K562 (cell line): ENCODE results near the gene TRAPPC1.

Experiments
- EGR1 ChIP-seq: fragments of 450-650 bp; conservative IDR thresholded peaks from 2 replicates; pipeline ENCODE4 v1.6.1; 2017; ENCODE audit warnings: mild to moderate bottlenecking
- TF ChIP-seq, protein P1 (sequence below): fragments of 250-450 bp; sonication (Bioruptor Pico); IDR thresholded peaks from 2 replicates; pipeline ENCODE4 v1.8.0; 2022; ENCODE audit warnings: inconsistent platforms, mild to moderate bottlenecking, moderate library complexity, borderline replicate concordance

DNA sequence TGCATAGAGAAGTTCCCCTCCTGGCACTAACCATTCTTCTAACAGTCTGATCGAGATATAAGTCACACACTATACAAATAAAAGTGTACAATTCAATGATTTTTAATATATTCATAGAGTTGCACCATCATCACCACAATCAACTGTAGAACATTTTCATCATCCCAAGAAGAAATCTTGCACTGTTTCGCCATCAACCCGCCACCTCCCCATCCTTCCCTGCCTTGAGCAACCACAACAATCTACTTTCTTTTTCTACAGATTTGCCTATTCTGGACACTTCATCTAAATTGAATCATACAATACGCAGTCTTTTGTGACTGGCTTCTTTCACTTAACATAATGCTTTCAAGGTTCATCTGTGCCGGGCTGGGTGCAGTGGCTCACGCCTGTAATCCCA, 37.7 kb upstream of the TRAPPC1 start:
- TF ChIP-seq EGR1, result no peak
- TF ChIP-seq, protein P1, sequence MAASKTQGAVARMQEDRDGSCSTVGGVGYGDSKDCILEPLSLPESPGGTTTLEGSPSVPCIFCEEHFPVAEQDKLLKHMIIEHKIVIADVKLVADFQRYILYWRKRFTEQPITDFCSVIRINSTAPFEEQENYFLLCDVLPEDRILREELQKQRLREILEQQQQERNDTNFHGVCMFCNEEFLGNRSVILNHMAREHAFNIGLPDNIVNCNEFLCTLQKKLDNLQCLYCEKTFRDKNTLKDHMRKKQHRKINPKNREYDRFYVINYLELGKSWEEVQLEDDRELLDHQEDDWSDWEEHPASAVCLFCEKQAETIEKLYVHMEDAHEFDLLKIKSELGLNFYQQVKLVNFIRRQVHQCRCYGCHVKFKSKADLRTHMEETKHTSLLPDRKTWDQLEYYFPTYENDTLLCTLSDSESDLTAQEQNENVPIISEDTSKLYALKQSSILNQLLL (CRISPR knock-in tag), result no peak
